Transverse colon (tissue), 4 donors: ENCODE data around the gene DNLZ. TPM values are rescaled to one million over a fixed set of nuclear protein-coding genes. Genes with fewer than 3 reads are reported as not detected.

ENCODE experiments used
- DNase-seq: peaks from one replicate; pipeline ENCODE4 v3.0.0-alpha.2; 2019
- H3K27ac ChIP-seq, 4 donors: fragments of 200-600 bp; sonication (generic); 2 replicates each; pipeline ENCODE4 v1.5.1; 2016 to 2018; ENCODE audit warnings: inconsistent platforms in 4 of 4
- H3K27me3 ChIP-seq: fragments of 200-600 bp; sonication (generic); 2 replicates; pipeline ENCODE4 v1.5.1; 2017; ENCODE audit warnings: inconsistent platforms
- H3K36me3 ChIP-seq, 4 donors: fragments of 200-600 bp; sonication (generic); 2 replicates each; pipeline ENCODE4 v1.5.1; 2017 to 2019; ENCODE audit warnings: inconsistent platforms in 4 of 4
- H3K4me1 ChIP-seq, 4 donors: fragments of 200-600 bp; sonication (generic); 2 replicates each; pipeline ENCODE4 v1.5.1; 2017 to 2020; ENCODE audit warnings: inconsistent platforms in 4 of 4
- H3K4me3 ChIP-seq, 4 donors: fragments of 200-600 bp; sonication (generic); 1 replicate in 1 of 4; 2 replicates in 3 of 4; pipeline versions ENCODE4 v1.5.1 to v1.6.1; 2017 to 2019; ENCODE audit warnings: inconsistent platforms in 4 of 4
- H3K9me3 ChIP-seq, 2 donors: fragments of 200-600 bp; sonication (generic); 2 replicates each; pipeline ENCODE4 v1.5.1; 2017 to 2019; ENCODE audit warnings: inconsistent platforms in 2 of 2
- CTCF ChIP-seq, 5 experiments: fragments of 200-600 bp in 3 of 5; fragments of 450-650 bp in 2 of 5; sonication (generic) in 3 of 5; IDR thresholded peaks; 1 replicate in 2 of 5; 2 replicates in 3 of 5; pipeline ENCODE4 v1.5.1; 2016 to 2017; ENCODE audit warnings: antibody characterized with exemption in 5 of 5, inconsistent platforms in 3 of 5, mild to moderate bottlenecking in 2 of 5, moderate library complexity in 1 of 5
- EP300 ChIP-seq: sonication (generic); formaldehyde crosslinking; IDR thresholded peaks from one replicate; pipeline ENCODE4 v1.6.1; 2017; ENCODE audit warnings: antibody characterized with exemption, low read depth
- POLR2A ChIP-seq: fragments of 450-650 bp; IDR thresholded peaks from one replicate; pipeline ENCODE4 v1.6.1; 2016; ENCODE audit warnings: antibody characterized with exemption, mild to moderate bottlenecking, moderate library complexity
- POLR2AphosphoS5 ChIP-seq, 3 donors: sonication (generic); formaldehyde crosslinking; IDR thresholded peaks; one replicate each; pipeline ENCODE4 v1.6.1; 2016; ENCODE audit warnings: antibody characterized with exemption in 3 of 3
- WGBS, 2 donors: methylation state at CpG; one replicate each; pipeline ENCODE4 v1.1.5; 2018; ENCODE audit warnings: low coverage in 1 of 2; 5-methylcytosine and 5-hydroxymethylcytosine counted together
- in situ Hi-C, 4 donors: fragments of 200-750 bp; cut with MboI; loops; one replicate each; pipeline versions ENCODE4 v1.15.0 to v1.15.1; 2017; ENCODE audit warnings: low sequenced_read_pairs in 3 of 4, low pct_ligation_motif_present in 1 of 4, low pct_unique_long_range_greater_than_20kb in 1 of 4
- intact Hi-C: fragments of 100-400 bp; cut with DNase I; formaldehyde crosslinking; loops from one replicate; pipeline ENCODE4 v1.15.1; 2023; ENCODE audit warnings: low total_unique reads
- total RNA-seq, 4 donors: library from RNA; depleted of rRNA; stranded (reverse); fragments of >200 nt; gene quantifications; one replicate each; pipeline ENCODE4 v1.1.0, GENCODE V29; 2016

The DNLZ gene
- total RNA-seq, 4 donors from 2014 or later, result 6.7 to 17.3 (median 10.4) TPM

- in situ Hi-C loops (no loop called here), intact Hi-C loops (no loop called here)
- no peak overlapping the region for H3K4me3 ChIP-seq
- 95% methylated on average over 4 to 23 of the region's 23 CpGs for WGBS, 2 donors
- H3K4me1 ChIP-seq, result peaks cover 0 to 4% (median 3%) of the 10 kb centered on the region in 4 donors
- no peak for DNase-seq
- H3K27ac ChIP-seq, result no peak overlapping the region
- TF ChIP-seq POLR2AphosphoS5 (IDR thresholded peaks at IDR 0.05), result no peak
- TF ChIP-seq POLR2A, result no peak
- no peak for TF ChIP-seq EP300
- no peak for TF ChIP-seq CTCF (IDR thresholded peaks at IDR 0.05)
- H3K27me3 ChIP-seq, result peaks cover 4% of the 10 kb centered on the region
- peaks cover 0 to 5% of the 10 kb centered on the region in 2 donors for H3K9me3 ChIP-seq
- no peaks in the 10 kb centered on the region for H3K36me3 ChIP-seq
Observed at GRCh38 chr9:136316271-136316751, 47.2 kb downstream of the DNLZ start.

- in situ Hi-C loops, result no loop called here
- Histone ChIP-seq H3K4me1 (peaks cover 0 to 10% (median 3%) of the 10 kb centered on the region in 4 donors), H3K27me3 (peaks cover 13% of the 10 kb centered on the region), H3K4me3 (no peak overlapping the region), H3K36me3 (no peaks in the 10 kb centered on the region), H3K9me3 (peaks cover 0 to 5% of the 10 kb centered on the region in 2 donors), H3K27ac (no peak overlapping the region)
- no peak for TF ChIP-seq POLR2AphosphoS5 (IDR thresholded peaks at IDR 0.05)
- no peak for TF ChIP-seq CTCF (IDR thresholded peaks at IDR 0.05)
- WGBS, 2 donors, result 85% methylated on average over 4 of the region's 4 CpGs; no CpG with 5 or more reads in 1 of the 2 donors
- DNase-seq, result no peak
- intact Hi-C loops, result no loop called here
Observed at GRCh38 chr9:136314944-136315343, 48.6 kb downstream of the DNLZ start.

- peaks cover 0 to 10% (median 3%) of the 10 kb centered on the region in 4 donors for H3K4me1 ChIP-seq
- H3K27me3 ChIP-seq, result peaks cover 18% of the 10 kb centered on the region
- no peak overlapping the region for H3K4me3 ChIP-seq
- no peak overlapping the region for H3K27ac ChIP-seq
- DNase-seq, result no peak
- intact Hi-C loops, result no loop called here
- H3K36me3 ChIP-seq, result no peaks in the 10 kb centered on the region
- no peak for TF ChIP-seq CTCF (IDR thresholded peaks at IDR 0.05)
- no peak for TF ChIP-seq POLR2A
- TF ChIP-seq POLR2AphosphoS5 (IDR thresholded peaks at IDR 0.05), result no peak
- no peak for TF ChIP-seq EP300
- WGBS, 2 donors, result 71% methylated on average over 3 of the region's 3 CpGs; no CpG with 5 or more reads in 1 of the 2 donors
- H3K9me3 ChIP-seq, result peaks cover 0 to 5% of the 10 kb centered on the region in 2 donors
- in situ Hi-C loops, result no loop called here
Observed at GRCh38 chr9:136314056-136314416, 49.5 kb downstream of the DNLZ start.

GRCh38 chr9:136313111-136314055 lies 50.2 kb downstream of the DNLZ start:
- intact Hi-C loops, result no loop called here
- H3K9me3 ChIP-seq, result peaks cover 0 to 5% of the 10 kb centered on the region in 2 donors
- no peak overlapping the region for H3K4me3 ChIP-seq

More at GRCh38 chr9:136313111-136314055, 50.2 kb downstream of the DNLZ start:
- Histone ChIP-seq H3K27me3 (peaks cover 18% of the 10 kb centered on the region), H3K27ac (no peak overlapping the region), H3K4me1 (peaks cover 0 to 10% (median 3%) of the 10 kb centered on the region in 4 donors), H3K36me3 (no peaks in the 10 kb centered on the region)
- no peak for TF ChIP-seq EP300
- no peak for TF ChIP-seq POLR2AphosphoS5 (IDR thresholded peaks at IDR 0.05)
- no peak for TF ChIP-seq CTCF (IDR thresholded peaks at IDR 0.05)
- no peak for TF ChIP-seq POLR2A
- DNase-seq, result no peak
- in situ Hi-C loops, result no loop called here
- WGBS, 2 donors, result 75 to 100% methylated on average over 1 to 15 of the region's 18 CpGs
